ENCODE measurements around the gene YBX1.
A peak's percentile ranks its signal among the peaks of the same experiment; 100 is the strongest.
"Not testable (repeated sequence)": the region's sequence is repeated elsewhere in the genome, so short reads cannot be mapped to it uniquely, and the experiment has no call there.

YBX1 gene

DNA sequence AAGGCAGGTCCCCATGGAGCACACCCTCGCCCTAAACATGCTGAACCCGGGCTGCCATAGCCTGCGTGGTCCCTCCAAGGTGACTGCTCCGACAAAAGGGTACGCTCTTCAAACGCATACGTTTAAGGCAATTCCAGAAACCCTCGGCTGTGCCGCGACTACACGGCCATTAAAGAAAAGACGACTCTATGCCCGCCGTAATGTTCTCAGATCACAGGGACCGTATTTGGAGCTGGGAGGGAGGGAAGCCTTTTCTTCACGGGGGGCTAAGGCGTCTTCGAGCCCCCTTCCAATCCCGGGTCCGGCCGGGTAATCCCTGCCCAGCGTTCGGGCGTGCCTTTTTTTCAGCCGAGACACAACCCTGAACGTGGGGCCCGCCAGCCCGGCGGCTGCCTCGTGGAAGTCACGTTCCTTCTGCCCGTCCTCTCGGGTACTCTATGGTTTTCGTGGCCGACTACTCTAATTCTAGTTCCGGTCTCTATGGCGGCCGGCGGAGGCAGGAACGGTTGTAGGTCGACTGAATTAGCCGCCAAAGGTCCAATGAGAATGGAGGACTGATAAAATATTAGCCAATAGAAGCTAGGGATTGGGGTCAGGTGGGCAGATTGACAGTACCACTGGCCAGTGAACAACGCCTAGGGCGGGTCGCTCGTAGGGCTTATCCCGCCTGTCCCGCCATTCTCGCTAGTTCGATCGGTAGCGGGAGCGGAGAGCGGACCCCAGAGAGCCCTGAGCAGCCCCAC lies at the start of gene YBX1:
Gene YBX1 (plus strand): TSS at position 678 of the 743 bp plus-strand sequence. CDS start 148 bp downstream, outside the sequence.
- peak; percentile 98 for DNase-seq

GRCh38 chr1:42639116-42639515 lies 43.1 kb upstream of the YBX1 start:
- DNase-seq = no peak

DNA sequence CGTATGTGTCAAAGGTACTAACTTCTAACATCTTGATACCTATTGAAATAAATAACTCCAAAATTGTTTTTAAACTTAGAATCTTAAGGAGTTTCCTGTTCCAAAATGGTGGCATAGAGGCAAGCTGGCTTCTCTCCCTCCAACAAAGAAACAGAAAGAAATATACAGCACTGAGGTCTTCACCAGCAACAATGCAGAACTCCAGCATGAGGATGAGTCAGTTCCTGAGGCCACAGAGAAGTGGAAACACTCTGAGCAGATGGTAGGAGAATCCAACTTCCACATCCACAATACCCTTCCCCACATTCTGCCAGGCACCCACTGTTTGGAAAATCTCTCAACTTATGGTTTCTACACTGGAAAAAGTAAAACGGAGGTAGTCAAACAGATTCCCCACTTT lies 36.2 kb upstream of the YBX1 start:
- no peak for DNase-seq

GRCh38 chr1:42657201-42657600 lies 25.0 kb upstream of the YBX1 start:
- DNase-seq = no peak

GRCh38 chr1:42657981-42658876 lies 24.0 kb upstream of the YBX1 start, which contains the start of gene PPIH:
Gene PPIH (plus strand): TSS chr1:42658423. CDS start chr1:42658447, 24 bp downstream.
- peak; percentile 82 for DNase-seq

GRCh38 chr1:42658877-42659337 lies 23.3 kb upstream of the YBX1 start:
- DNase-seq = no peak

DNA sequence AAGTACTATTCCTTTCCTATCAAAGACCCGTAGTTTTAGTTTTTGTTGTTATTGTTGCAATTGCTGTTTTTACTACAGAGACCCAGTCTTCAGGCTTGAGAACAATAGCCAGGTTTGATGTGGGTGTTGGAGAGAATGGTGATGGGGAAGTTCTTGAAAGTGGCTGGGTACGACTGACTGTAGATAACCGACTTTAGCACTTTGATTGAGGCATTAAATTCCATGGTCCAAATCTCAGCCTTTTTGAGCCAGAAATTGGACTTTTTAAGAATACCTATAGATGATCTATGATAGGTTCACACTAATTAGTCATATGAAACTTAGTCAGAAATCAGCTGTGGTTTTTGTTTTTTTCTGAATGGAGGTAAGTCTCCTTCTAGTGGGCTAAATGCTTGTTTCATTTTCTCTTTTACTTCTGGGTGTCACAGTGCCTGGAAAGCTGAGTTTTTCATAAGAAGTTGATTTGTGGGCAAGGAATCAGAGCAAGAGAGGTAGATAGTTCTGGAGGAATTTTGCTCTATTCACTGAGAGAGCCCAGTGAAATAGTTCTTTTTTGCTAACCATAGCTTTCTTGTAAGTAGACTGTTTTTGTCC lies 21.2 kb upstream of the YBX1 start:
- no peak for DNase-seq

- DNase-seq = no peak
Measured at GRCh38 chr1:42669936-42670335, 12.3 kb upstream of the YBX1 start.

- no peak for DNase-seq
Measured at GRCh38 chr1:42670425-42670824, 11.8 kb upstream of the YBX1 start.

DNA sequence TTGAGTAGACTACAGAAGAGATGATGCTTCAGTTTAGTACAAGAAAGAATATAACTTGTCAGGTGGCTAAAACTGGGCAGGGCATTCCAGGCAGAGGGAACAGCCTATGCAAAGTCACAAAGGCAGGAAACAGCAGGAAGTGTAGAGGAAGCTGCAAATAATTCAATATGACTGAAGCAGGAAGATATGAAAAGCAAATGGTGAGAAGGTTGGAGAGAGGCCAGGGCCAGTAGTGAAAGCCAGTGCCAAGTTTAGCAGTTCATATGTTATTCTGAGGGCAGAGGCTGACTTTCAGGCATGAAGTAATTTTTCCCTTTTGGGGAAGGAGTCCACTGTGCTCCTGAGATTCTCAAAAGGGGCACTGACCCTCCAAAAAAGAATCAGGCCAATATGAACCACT lies 8.0 kb upstream of the YBX1 start:
- DNase-seq = no peak

DNA sequence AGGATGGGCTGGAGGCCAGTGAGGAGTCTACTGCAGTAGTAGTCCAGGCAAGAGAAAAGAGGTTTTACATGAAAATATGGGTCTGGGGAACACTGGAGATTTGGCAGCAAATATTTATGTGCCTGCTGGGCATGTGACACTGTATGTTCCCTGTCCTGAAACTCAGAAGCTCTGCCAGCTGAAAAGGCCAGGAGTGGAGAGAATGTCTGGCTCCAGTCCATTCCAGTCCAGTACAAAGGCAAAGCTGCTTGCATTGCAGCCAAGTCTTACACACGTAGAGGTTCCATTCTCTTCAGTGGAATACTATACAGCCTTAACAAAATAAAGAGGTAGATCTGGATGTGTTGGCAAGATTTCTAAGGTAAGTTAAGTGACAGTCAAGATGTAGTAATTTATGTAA lies 7.5 kb upstream of the YBX1 start:
- no peak for DNase-seq

- no peak for DNase-seq
Measured at GRCh38 chr1:42675467-42675866, 6.8 kb upstream of the YBX1 start.

DNA sequence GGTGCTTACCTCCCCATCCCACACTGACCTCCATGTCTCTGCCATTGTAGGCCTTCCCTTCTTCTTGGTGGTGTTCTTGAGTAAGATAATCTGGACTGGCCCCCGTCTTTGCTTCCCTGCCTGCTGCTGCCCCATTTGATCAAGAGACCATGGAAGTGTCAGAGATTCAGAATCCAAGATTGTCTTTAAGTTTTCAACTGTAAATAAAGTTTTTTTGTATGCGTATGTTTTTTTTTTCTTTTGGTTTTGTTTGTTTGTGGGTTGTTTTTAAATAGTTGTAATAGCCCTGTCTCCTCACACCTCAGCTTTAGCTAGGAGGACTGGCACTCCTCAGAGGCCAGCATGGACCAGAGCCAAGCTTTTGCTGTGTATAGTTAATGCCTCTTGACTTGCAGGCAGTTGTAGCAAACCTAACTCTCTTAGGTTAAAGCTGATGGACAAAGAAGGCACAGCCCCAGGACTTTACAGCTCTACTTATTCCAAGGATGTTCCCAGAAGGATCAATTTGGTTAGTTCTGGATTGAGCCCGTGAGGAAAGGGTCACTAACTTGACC lies 5.6 kb upstream of the YBX1 start:
- no peak for DNase-seq

DNA sequence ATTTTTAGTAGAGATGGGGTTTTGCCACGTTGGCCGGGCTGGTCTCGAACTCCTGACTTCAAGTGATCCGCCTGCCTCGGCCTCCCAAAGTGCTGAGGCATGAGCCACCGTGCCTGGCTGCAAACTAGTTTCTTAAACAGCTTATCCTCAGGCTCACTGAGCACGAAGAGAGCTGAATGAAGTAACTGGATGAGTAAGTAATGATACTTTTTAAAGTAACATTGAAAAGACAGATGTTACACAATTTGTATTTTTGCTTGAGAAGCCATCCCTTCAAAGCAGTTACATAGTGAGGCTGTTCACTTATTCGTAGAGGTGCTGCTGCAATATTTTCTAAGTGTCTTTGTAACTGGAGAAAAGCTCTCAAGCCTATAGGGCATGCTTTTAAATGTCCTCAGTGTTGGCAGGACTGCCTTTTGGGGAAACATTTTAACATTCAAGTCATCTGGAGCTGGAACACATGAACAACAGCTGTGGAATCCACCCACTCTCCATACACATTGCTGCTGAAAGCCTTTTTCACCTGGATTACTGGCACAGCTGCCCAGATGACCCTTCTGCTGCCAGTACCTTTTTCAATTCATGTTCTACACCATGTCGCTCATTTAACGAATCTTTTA lies 2.7 kb upstream of the YBX1 start:
- no peak for DNase-seq

GRCh38 chr1:42680055-42680454 lies 2.2 kb upstream of the YBX1 start:
- DNase-seq = no peak

- DNase-seq = no peak
Measured at GRCh38 chr1:42680921-42681683, 1.1 kb upstream of the YBX1 start.

DNA sequence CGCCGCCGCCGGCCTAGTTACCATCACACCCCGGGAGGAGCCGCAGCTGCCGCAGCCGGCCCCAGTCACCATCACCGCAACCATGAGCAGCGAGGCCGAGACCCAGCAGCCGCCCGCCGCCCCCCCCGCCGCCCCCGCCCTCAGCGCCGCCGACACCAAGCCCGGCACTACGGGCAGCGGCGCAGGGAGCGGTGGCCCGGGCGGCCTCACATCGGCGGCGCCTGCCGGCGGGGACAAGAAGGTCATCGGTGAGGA lies 193 bp downstream of the YBX1 start:
- not testable (repeated sequence) for DNase-seq

- no peak for DNase-seq
Measured at GRCh38 chr1:42682739-42683531, 717 bp downstream of the YBX1 start.

DNA sequence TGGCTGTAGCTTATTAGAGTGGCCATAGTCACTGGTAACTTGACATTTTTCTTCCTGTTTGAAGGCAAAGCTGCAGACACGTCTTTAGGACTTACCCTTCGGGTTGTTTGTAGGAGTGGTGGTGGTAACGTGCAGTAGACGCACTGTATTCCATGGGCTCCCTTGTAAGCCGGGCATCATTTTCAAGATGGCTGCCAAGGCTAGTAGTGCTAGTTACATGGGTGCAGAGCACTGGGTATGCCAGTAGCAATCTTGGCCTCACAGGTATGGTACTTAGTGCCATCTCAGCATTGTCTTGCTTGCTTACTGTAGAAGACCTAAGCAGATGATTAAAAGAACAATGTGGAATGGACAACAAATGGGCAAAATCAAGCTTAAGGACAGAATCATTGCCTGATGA lies 1.9 kb downstream of the YBX1 start:
- DNase-seq = no peak

DNA sequence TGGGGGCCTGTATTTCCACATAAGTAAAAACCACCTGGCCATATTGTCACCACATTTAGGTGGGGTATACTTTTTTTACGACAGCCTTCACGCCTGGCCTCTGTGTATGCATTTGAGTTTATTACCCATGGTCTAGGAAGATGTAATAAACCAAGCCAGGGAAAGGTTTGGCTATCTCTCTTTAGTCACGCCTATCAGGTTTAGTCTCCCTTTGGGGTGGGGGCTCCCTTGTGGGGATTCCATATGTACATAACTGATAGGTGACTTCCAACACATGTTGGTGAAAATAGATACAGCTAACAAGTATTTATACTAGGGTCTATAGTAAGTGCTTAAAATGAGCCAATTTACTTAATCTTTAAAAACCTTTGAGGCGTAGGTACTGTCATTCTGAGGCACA lies 4.2 kb downstream of the YBX1 start:
- no peak for DNase-seq

GRCh38 chr1:42689912-42690311 lies 7.7 kb downstream of the YBX1 start:
- DNase-seq = no peak
